Adrenal gland (tissue), 5 donors: ENCODE results near the gene HOXC13.

ENCODE experiments used
- CTCF ChIP-seq, 6 experiments: fragments of 450-650 bp in 4 of 6; fragments of 200-600 bp in 2 of 6; sonication (generic) in 1 of 6; IDR thresholded peaks; 1 replicate in 5 of 6; 2 replicates in 1 of 6; pipeline versions ENCODE4 v1.5.1 to v1.8.0; 2016 to 2021; ENCODE audit warnings: antibody characterized with exemption in 6 of 6, mild to moderate bottlenecking in 2 of 6, moderate library complexity in 1 of 6
- POLR2A ChIP-seq, 2 donors: fragments of 450-650 bp; IDR thresholded peaks; one replicate each; pipeline ENCODE4 v1.6.1; 2017; ENCODE audit warnings: antibody characterized with exemption in 2 of 2, mild to moderate bottlenecking in 2 of 2, moderate library complexity in 1 of 2
- donor health status: DM: no; HTN: no; CAD: no.

- TF ChIP-seq CTCF (IDR thresholded peaks at IDR 0.05) (no peak), POLR2A (IDR thresholded peaks at IDR 0.05) (no peak)
Measured at GRCh38 chr12:53960187-53961024, 21.8 kb downstream of the HOXC13 start.
